Cardiac fibroblast (primary cell): ENCODE results near the gene TM9SF4.

Experiments
- DNase-seq, 2 donors: peaks; one replicate each; pipeline versions ENCODE4 v3.0.0 to v3.0.0-alpha.2; 2010; ENCODE audit warnings: low read depth in 2 of 2
- H3K4me3 ChIP-seq, 2 donors: replicated peaks in 1 of 2; 1 replicate in 1 of 2; 2 replicates in 1 of 2; pipeline ENCODE4 v1.5.1; 2011; ENCODE audit warnings: low read depth in 2 of 2, low read length in 2 of 2, mild to moderate bottlenecking in 2 of 2, moderate library complexity in 1 of 2
- CTCF ChIP-seq: IDR thresholded peaks from one replicate; pipeline ENCODE4 v1.5.1; 2011; ENCODE audit warnings: low read depth, mild to moderate bottlenecking, low read length, inconsistent platforms

TM9SF4 gene

GRCh38 chr20:32109392-32110172 lies at the start of gene TM9SF4:
Gene TM9SF4 (plus strand): TSS chr20:32109714. CDS start chr20:32109741, 27 bp downstream.
- TF ChIP-seq CTCF: no peak

GRCh38 chr20:32062776-32063170 lies 46.7 kb upstream of the TM9SF4 start:
- DNase-seq: no peak
- TF ChIP-seq CTCF: no peak
- H3K4me3 ChIP-seq: no peak overlapping the region

More at GRCh38 chr20:32109392-32110172, at the start of gene TM9SF4:
- peak within 1 kb of the TSS; percentile 96 for H3K4me3 ChIP-seq
- DNase-seq: peak; percentile 96 to 97

- no peak for DNase-seq
- H3K4me3 ChIP-seq: no peak overlapping the region
- no peak for TF ChIP-seq CTCF
These were observed 45.8 kb upstream of the TM9SF4 start for GRCh38 chr20:32063695-32064094.

- no peak for DNase-seq
- TF ChIP-seq CTCF: no peak
These were observed 44.8 kb upstream of the TM9SF4 start for GRCh38 chr20:32064667-32065066.

GRCh38 chr20:32067234-32067821 lies 42.2 kb upstream of the TM9SF4 start:
- no peak for TF ChIP-seq CTCF
- H3K4me3 ChIP-seq: no peak overlapping the region
- DNase-seq: peak; percentile 28 to 80

More at GRCh38 chr20:32064667-32065066, 44.8 kb upstream of the TM9SF4 start:
- no peak overlapping the region for H3K4me3 ChIP-seq

- no peak for DNase-seq
- TF ChIP-seq CTCF: no peak
- H3K4me3 ChIP-seq: no peak overlapping the region
These were observed 41.3 kb upstream of the TM9SF4 start for GRCh38 chr20:32068174-32068573.
